Nephron progenitor cell (in vitro differentiated cells): ENCODE data around the gene NUP62CL.
"Not testable (repeated sequence)": the region's sequence is repeated elsewhere in the genome, so short reads cannot be mapped to it uniquely, and the experiment has no call there.

Experiments
- DNase-seq: peaks from one replicate; pipeline ENCODE4 v3.0.0; 2021
- H3K27ac Mint-ChIP-seq: 2 replicates; pipeline ENCODE4 v1.8.0; 2021; ENCODE audit warnings: mild to moderate bottlenecking, moderate library complexity, mixed read lengths
- H3K27me3 Mint-ChIP-seq: 2 replicates; pipeline ENCODE4 v1.8.0; 2021; ENCODE audit warnings: mild to moderate bottlenecking, low read depth, mixed read lengths; ENCODE audit not compliant: poor library complexity
- H3K36me3 Mint-ChIP-seq: 2 replicates; pipeline ENCODE4 v1.8.0; 2021; ENCODE audit warnings: low read depth, mixed read lengths
- H3K4me1 Mint-ChIP-seq: 2 replicates; pipeline ENCODE4 v1.8.0; 2021; ENCODE audit warnings: mixed read lengths
- H3K4me3 Mint-ChIP-seq: 2 replicates; pipeline ENCODE4 v1.8.0; 2021; ENCODE audit warnings: mild to moderate bottlenecking, moderate library complexity, mixed read lengths
- H3K9me3 Mint-ChIP-seq: 2 replicates; pipeline ENCODE4 v1.8.0; 2021; ENCODE audit warnings: mild to moderate bottlenecking, moderate library complexity, mixed read lengths
- TF ChIP-seq, protein P1 (sequence below): fragments of 200-600 bp; sonication (generic); IDR thresholded peaks from 2 replicates; pipeline ENCODE4 v1.5.0; 2021; ENCODE audit warnings: antibody characterized with exemption

NUP62CL gene

DNA sequence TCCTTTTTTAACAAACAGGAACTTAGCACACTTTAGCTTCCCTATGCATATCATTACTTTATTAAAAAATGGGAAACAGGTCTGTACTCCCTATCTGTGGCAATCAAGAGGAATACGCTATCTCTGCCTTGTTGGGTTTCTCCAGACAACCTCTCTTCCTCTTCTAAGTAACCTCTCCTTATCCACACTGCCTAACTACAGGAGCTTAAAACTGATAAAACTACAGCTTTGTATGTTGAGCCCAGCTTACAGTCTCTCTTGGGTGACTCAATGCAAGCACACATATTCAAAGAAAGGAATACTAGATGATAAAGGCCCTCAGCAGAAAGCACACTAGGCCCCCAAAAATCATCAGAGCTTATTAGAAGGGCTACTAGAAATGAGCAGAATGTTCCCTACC is 8.9 kb downstream of the NUP62CL start:
- H3K27ac Mint-ChIP-seq: no peak overlapping the region
- peaks cover 7% of the 10 kb centered on the region for H3K27me3 Mint-ChIP-seq
- no peak overlapping the region for H3K4me3 Mint-ChIP-seq
- H3K36me3 Mint-ChIP-seq: peaks cover 8% of the 10 kb centered on the region
- H3K4me1 Mint-ChIP-seq: no peaks in the 10 kb centered on the region
- no peak for DNase-seq
- peaks cover 29% of the 10 kb centered on the region for H3K9me3 Mint-ChIP-seq
- TF ChIP-seq, protein P1, sequence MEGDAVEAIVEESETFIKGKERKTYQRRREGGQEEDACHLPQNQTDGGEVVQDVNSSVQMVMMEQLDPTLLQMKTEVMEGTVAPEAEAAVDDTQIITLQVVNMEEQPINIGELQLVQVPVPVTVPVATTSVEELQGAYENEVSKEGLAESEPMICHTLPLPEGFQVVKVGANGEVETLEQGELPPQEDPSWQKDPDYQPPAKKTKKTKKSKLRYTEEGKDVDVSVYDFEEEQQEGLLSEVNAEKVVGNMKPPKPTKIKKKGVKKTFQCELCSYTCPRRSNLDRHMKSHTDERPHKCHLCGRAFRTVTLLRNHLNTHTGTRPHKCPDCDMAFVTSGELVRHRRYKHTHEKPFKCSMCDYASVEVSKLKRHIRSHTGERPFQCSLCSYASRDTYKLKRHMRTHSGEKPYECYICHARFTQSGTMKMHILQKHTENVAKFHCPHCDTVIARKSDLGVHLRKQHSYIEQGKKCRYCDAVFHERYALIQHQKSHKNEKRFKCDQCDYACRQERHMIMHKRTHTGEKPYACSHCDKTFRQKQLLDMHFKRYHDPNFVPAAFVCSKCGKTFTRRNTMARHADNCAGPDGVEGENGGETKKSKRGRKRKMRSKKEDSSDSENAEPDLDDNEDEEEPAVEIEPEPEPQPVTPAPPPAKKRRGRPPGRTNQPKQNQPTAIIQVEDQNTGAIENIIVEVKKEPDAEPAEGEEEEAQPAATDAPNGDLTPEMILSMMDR: no peak

DNA sequence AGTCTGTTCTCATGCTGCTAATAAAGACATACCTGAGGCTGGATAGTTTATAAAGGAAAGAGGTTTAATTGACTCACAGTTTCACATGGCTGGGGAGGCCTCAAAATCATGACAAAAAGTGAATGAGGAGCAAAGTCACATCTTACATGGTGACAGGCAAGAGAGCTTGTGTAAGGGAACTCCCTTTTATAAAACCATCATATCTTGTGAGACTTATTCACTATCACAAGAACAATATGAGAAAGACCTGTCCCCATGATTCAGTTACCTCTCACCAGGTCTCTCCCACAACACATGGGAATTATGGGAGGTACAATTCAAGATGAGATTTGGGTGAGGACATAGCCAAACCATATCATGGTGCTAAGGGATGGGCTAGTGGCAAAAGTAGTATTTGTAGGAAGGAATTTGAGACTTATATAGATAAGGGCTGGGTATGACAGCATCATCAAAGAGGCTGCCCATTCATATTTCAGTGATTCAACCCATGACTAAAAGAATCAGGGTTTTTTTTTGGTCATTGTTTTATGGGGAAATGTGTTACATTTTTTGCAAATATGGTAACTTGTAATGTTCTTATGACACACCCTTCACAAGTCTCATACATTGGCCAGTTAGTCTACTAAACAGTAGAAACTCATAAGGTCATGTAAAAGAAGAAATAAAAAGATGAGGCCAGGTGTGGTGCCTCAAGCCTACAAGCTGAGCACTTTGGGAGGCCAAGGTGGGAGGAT is 34.7 kb downstream of the NUP62CL start:
- peaks cover 2% of the 10 kb centered on the region for H3K36me3 Mint-ChIP-seq
- H3K9me3 Mint-ChIP-seq: peaks cover 11% of the 10 kb centered on the region
- no peak overlapping the region for H3K4me3 Mint-ChIP-seq
- DNase-seq: no peak
- TF ChIP-seq, protein P1: no peak
- H3K27ac Mint-ChIP-seq: no peak overlapping the region
- no peaks in the 10 kb centered on the region for H3K27me3 Mint-ChIP-seq
- no peaks in the 10 kb centered on the region for H3K4me1 Mint-ChIP-seq

DNA sequence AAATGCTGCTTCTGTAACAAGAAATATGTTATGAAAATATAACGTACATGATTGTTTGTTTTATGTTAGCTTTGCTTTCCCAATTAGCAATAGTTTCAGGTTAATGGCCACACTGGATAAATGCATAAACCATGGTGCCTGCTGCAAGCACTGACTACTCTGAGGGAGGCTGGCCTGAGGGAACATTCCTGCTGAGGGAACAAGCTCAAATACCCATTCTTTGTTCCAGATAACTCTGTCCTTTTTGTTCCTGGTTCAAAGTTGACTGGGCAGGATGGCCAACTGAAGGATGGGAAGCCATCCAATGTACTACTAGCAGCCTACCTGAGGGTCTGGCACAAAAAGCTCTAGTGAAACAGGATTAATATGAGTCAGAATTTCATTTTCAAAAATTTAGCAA is 37.5 kb downstream of the NUP62CL start:
- TF ChIP-seq, protein P1: no peak
- H3K36me3 Mint-ChIP-seq: peaks cover 24% of the 10 kb centered on the region
- H3K27ac Mint-ChIP-seq: no peak overlapping the region
- no peak overlapping the region for H3K4me3 Mint-ChIP-seq
- H3K9me3 Mint-ChIP-seq: peaks cover 18% of the 10 kb centered on the region
- no peaks in the 10 kb centered on the region for H3K4me1 Mint-ChIP-seq
- H3K27me3 Mint-ChIP-seq: no peaks in the 10 kb centered on the region
- DNase-seq: no peak

DNA sequence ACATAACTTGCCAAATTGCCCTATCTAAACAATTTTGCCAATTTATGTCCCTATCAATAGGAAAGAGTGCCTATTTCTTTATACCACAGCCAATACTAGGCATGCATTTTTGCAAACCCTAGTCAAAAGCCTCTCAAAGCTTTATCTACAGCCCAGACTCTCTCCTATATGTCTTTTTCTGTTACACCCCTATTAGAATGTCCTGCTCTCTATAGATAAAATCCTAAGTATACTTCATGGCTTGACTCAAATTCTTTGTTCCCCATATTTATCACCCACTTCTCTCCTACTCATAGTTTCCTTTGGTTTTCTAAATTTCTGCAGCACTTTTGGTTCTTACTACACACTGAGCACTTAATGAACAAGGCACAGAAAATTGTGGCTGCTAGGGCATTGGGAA is 38.0 kb downstream of the NUP62CL start:
- H3K9me3 Mint-ChIP-seq: peaks cover 22% of the 10 kb centered on the region
- H3K27ac Mint-ChIP-seq: no peak overlapping the region
- TF ChIP-seq, protein P1: no peak
- no peak for DNase-seq
- no peaks in the 10 kb centered on the region for H3K4me1 Mint-ChIP-seq
- no peak overlapping the region for H3K4me3 Mint-ChIP-seq
- H3K36me3 Mint-ChIP-seq: peaks cover 28% of the 10 kb centered on the region
- H3K27me3 Mint-ChIP-seq: peaks cover 4% of the 10 kb centered on the region

DNA sequence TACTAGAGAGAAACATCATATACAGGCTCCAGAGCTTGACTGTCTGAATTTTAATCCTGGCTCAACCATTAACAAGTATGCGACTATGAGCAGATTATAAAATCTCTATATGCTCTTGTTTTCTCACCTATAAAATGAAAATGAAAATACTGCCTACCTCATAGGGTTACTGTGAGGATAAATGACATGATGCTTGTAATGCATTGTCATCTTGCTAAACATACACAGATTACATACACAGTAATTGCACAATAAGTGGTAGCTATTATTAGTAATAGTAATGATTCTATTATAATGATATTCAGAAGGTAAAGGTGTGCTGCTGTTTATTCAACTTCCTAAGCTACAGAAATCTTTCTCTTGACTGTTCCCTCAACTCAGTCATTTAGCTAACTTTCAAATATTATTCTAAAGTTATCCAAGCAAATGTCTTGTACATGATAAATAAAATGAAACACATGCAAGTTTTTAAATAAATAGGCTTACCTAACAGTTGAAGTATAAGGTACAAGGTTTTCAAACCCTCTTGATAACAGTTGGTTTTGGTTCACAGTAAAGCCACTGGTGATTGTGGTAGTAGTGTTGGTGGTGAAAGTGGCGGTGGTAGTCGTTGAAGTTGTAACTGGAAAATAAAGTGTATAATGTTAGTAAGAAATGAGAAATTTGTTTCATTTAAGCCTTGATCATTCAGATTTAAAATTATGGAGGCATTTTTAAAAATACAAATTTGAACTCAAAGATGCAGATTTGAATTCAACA is 38.9 kb downstream of the NUP62CL start:
- TF ChIP-seq, protein P1: no peak
- H3K36me3 Mint-ChIP-seq: peaks cover 37% of the 10 kb centered on the region

DNA sequence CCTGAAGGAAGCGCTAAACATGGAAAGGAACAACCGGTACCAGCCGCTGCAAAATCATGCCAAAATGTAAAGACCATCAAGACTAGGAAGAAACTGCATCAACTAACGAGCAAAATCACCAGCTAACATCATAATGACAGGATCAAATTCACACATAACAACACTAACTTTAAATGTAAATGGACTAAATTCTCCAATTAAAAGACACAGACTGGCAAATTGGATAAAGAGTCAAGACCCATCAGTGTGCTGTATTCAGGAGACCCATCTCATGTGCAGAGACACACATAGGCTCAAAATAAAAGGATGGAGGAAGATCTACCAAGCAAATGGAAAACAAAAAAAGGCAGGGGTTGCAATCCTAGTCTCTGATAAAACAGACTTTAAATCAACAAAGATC is 48.6 kb downstream of the NUP62CL start:
- not testable (repeated sequence) for DNase-seq, H3K4me1 Mint-ChIP-seq, H3K27ac Mint-ChIP-seq, H3K27me3 Mint-ChIP-seq, H3K4me3 Mint-ChIP-seq
- Mint-ChIP-seq H3K9me3 (peaks cover 29% of the 10 kb centered on the region), H3K36me3 (peaks cover 13% of the 10 kb centered on the region)

More for the DNA sequence above, 38.9 kb downstream of the NUP62CL start:
- H3K4me1 Mint-ChIP-seq: no peaks in the 10 kb centered on the region
- H3K27me3 Mint-ChIP-seq: peaks cover 9% of the 10 kb centered on the region
- H3K9me3 Mint-ChIP-seq: peaks cover 31% of the 10 kb centered on the region
- no peak for DNase-seq
- no peak overlapping the region for H3K27ac Mint-ChIP-seq
- H3K4me3 Mint-ChIP-seq: no peak overlapping the region

DNA sequence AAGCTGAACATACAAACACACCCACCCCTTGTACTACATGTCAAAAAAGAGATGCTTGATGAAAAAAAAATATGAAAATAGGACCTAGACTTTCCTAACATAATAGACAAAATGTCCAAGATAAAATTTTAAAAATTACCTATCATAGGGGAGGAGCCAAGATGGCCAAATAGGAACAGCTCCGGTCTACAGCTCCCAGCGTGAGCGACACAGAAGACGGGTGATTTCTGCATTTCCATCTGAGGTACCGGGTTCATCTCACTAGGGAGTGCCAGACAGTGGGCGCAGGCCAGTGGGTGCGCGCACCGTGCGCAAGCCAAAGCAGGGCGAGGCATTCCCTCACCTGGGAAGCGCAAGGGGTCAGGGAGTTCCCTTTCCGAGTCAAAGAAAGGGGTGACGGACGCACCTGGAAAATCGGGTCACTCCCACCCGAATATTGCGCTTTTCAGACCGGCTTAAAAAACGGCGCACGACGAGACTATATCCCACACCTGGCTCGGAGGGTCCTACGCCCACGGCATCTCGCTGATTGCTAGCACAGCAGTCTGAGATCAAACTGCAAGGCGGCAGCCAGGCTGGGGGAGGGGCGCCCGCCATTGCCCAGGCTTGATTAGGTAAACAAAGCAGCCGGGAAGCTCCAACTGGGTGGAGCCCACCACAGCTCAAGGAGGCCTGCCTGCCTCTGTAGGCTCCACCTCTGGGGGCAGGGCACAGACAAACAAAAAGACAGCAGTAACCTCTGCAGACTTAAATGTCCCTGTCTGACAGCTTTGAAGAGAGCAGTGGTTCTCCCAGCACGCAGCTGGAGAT is 50.4 kb downstream of the NUP62CL start:
- not testable (repeated sequence) for H3K4me1 Mint-ChIP-seq, H3K27me3 Mint-ChIP-seq, H3K36me3 Mint-ChIP-seq, H3K27ac Mint-ChIP-seq, DNase-seq
- peak overlapping the region; percentile 79 for H3K4me3 Mint-ChIP-seq
- peaks cover 19% of the 10 kb centered on the region for H3K9me3 Mint-ChIP-seq
